ENCODE data around the gene MMP25. TPM values are rescaled to one million over a fixed set of nuclear protein-coding genes. Genes with fewer than 3 reads are reported as not detected.

Gene MMP25
- total and polyA plus RNA-seq, 2 donors (not counting 1 experiment from before 2014, with no cell fraction given) = 0.12 to 0.22 TPM

DNA sequence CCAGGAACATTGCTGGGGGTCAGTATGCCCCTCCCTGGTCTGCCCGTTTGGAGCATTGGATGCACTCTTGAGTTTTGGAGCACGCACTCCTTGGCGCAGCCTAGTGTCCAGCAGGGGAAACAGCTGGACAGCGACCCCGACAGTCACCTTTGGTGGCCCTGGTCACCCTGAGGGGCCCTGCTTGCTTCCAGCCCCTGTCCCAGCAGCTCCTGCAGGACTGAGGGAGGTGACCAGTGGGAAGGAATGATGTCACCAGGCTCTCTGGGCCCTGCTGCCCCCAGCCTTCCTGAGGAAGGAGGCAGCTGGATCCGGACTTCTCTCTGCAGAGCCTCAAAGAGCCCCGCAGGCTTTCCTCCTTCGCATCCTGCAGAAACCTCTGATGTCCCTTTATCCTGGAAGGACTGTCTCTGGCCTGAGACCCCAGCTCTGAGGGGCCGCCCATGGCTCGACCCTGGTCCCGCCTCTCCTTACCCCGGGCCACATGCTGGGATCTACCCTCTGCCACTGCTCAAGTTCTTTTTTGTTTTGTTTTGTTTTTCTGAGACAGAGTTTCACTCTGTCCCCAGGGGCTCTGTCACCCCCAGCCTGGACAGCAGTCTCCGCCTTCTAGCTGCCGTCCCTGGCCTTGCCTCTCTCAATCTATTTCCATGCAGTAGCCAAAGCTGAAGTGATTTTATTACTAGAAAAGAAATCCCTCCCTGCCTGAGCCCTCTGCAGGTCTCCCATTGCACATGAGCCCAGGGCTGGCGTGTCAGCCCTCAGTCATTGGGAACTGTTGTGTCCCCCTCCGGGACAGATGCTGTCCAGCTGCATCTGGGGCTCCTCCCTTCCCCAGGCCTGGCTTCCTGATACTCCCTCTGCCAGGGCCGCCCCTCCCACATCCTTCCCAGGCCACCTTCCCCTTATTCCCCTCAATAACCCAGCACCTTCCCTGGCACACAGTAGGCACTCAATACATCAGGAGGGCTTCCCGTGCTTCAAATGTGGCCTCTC is 41.2 kb downstream of the MMP25 start:
- intact Hi-C loops (cut with micrococcal nuclease) = no loop called here
- Histone ChIP-seq H3K27ac (ENCODE audit: low read length in 2 of 2) (no peak overlapping the region), H3K27me3 (replicated peaks in 1 of 4; ENCODE audit: control extremely low read depth in 1 of 4, control insufficient read depth in 3 of 4, insufficient read depth in 4 of 4, low read length in 3 of 4) (peaks cover 0 to 8% (median 3%) of the 10 kb centered on the region in 4 experiments), H3K79me2 (ENCODE audit: control insufficient read depth, insufficient read depth, low read length) (no peaks in the 10 kb centered on the region), H3K4me3 (ENCODE audit: control extremely low read depth in 1 of 5, extremely low read depth in 1 of 5, insufficient read depth in 1 of 5, low read depth in 2 of 5, low read length in 4 of 5) (no peak overlapping the region), H3K36me3 (replicated peaks in 1 of 2; ENCODE audit: control extremely low read depth in 1 of 2, control insufficient read depth in 1 of 2, extremely low read depth in 1 of 2, insufficient read depth in 2 of 2, low read length in 1 of 2) (no peaks in the 10 kb centered on the region), H3K9ac (ENCODE audit: low read length) (no peak overlapping the region), H3K4me1 (ENCODE audit: control insufficient read depth in 2 of 2, insufficient read depth in 2 of 2, low read length in 2 of 2) (no peaks in the 10 kb centered on the region), H4K20me1 (ENCODE audit: control insufficient read depth, insufficient read depth, low read length, poor library complexity, severe bottlenecking) (no peaks in the 10 kb centered on the region), H3K4me2 (replicated peaks; ENCODE audit: low read depth, low read length, poor library complexity, severe bottlenecking) (no peak overlapping the region), H3K9me3 (ENCODE audit: control extremely low read depth in 1 of 3, control insufficient read depth in 2 of 3, insufficient read depth in 1 of 3, low read length in 2 of 3) (no peaks in the 10 kb centered on the region), H2AFZ (ENCODE audit: insufficient read depth, low read depth, low read length, poor library complexity, severe bottlenecking) (no peak overlapping the region)
- Mint-ChIP-seq H3K27ac (no peak overlapping the region), H3K9me3 (ENCODE audit: insufficient read depth) (no peaks in the 10 kb centered on the region), H3K4me3 (no peak overlapping the region), H3K27me3 (peaks cover 7% of the 10 kb centered on the region), H3K4me1 (peaks cover 4% of the 10 kb centered on the region)
- ChIA-PET CTCF (interaction anchor here (0.7 to 3.2 kb wide), 5 partner anchors 10 to 55 kb away, joined by 3 to 16 read pairs (median 3); no protein-coding TSS in a partner anchor), POLR2A (no interaction called here)
- TF ChIP-seq, protein P1, sequence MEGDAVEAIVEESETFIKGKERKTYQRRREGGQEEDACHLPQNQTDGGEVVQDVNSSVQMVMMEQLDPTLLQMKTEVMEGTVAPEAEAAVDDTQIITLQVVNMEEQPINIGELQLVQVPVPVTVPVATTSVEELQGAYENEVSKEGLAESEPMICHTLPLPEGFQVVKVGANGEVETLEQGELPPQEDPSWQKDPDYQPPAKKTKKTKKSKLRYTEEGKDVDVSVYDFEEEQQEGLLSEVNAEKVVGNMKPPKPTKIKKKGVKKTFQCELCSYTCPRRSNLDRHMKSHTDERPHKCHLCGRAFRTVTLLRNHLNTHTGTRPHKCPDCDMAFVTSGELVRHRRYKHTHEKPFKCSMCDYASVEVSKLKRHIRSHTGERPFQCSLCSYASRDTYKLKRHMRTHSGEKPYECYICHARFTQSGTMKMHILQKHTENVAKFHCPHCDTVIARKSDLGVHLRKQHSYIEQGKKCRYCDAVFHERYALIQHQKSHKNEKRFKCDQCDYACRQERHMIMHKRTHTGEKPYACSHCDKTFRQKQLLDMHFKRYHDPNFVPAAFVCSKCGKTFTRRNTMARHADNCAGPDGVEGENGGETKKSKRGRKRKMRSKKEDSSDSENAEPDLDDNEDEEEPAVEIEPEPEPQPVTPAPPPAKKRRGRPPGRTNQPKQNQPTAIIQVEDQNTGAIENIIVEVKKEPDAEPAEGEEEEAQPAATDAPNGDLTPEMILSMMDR (IDR thresholded peaks at IDR 0.05) = no peak
- no peak for TF ChIP-seq EZH2 (IDR thresholded peaks at IDR 0.05; ENCODE audit: borderline replicate concordance, insufficient read depth, low read depth, low read length, poor library complexity, severe bottlenecking)
- 50% methylated on average over 17 of the region's 18 CpGs for WGBS (ENCODE audit: insufficient coverage)
- no peak for ATAC-seq (ENCODE audit: low read depth)
- DNase-seq = no peak

DNA sequence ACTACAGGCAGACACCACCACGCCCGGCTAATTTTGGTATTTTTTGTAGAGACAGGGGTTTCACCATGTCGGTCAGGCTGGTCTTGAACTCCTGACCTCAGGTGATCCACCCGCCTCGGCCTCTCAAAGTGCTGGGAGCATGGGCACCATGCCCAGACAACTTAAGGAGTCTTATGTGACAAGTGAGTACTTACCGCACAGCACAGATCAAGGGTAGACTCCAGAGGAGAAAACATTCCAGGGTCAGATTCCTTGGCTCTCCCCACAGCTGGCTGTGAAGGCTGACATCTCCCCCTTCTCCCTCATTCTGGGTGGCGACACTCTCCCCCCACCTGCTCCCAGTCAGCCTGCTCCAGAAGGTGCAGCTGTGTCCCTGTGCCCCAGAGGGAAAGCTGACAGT is 42.1 kb downstream of the MMP25 start:
- no peak for TF ChIP-seq EZH2 (IDR thresholded peaks at IDR 0.05; ENCODE audit: borderline replicate concordance, insufficient read depth, low read depth, low read length, poor library complexity, severe bottlenecking)
- TF ChIP-seq, protein P1 (IDR thresholded peaks at IDR 0.05) = no peak
- Mint-ChIP-seq H3K4me3 (no peak overlapping the region), H3K27ac (no peak overlapping the region), H3K27me3 (peaks cover 7% of the 10 kb centered on the region), H3K4me1 (peaks cover 4% of the 10 kb centered on the region), H3K9me3 (ENCODE audit: insufficient read depth) (no peaks in the 10 kb centered on the region)
- no peaks in the 10 kb centered on the region for H3K9me3 ChIP-seq (ENCODE audit: control extremely low read depth in 1 of 3, control insufficient read depth in 2 of 3, insufficient read depth in 1 of 3, low read length in 2 of 3)
- peaks cover 0 to 8% (median 3%) of the 10 kb centered on the region in 4 experiments for H3K27me3 ChIP-seq (replicated peaks in 1 of 4; ENCODE audit: control extremely low read depth in 1 of 4, control insufficient read depth in 3 of 4, insufficient read depth in 4 of 4, low read length in 3 of 4)
- H3K4me1 ChIP-seq (ENCODE audit: control insufficient read depth in 2 of 2, insufficient read depth in 2 of 2, low read length in 2 of 2) = no peaks in the 10 kb centered on the region
- no peaks in the 10 kb centered on the region for H3K36me3 ChIP-seq (replicated peaks in 1 of 2; ENCODE audit: control extremely low read depth in 1 of 2, control insufficient read depth in 1 of 2, extremely low read depth in 1 of 2, insufficient read depth in 2 of 2, low read length in 1 of 2)
- ChIA-PET CTCF (interaction anchor here (1.3 to 3.2 kb wide), 3 partner anchors 11 to 41 kb away, joined by 3 to 16 read pairs (median 3); no protein-coding TSS in a partner anchor), POLR2A (no interaction called here)
- no peaks in the 10 kb centered on the region for H4K20me1 ChIP-seq (ENCODE audit: control insufficient read depth, insufficient read depth, low read length, poor library complexity, severe bottlenecking)
- intact Hi-C loops (cut with micrococcal nuclease) = no loop called here
- no peak overlapping the region for H3K9ac ChIP-seq (ENCODE audit: low read length)
- no peak overlapping the region for H3K4me2 ChIP-seq (replicated peaks; ENCODE audit: low read depth, low read length, poor library complexity, severe bottlenecking)
- no peak for DNase-seq
- no peak overlapping the region for H2AFZ ChIP-seq (ENCODE audit: insufficient read depth, low read depth, low read length, poor library complexity, severe bottlenecking)
- 93% methylated on average over 5 of the region's 7 CpGs for WGBS (ENCODE audit: insufficient coverage)
- H3K4me3 ChIP-seq (ENCODE audit: control extremely low read depth in 1 of 5, extremely low read depth in 1 of 5, insufficient read depth in 1 of 5, low read depth in 2 of 5, low read length in 4 of 5) = no peak overlapping the region
- no peaks in the 10 kb centered on the region for H3K79me2 ChIP-seq (ENCODE audit: control insufficient read depth, insufficient read depth, low read length)
- H3K27ac ChIP-seq (ENCODE audit: low read length in 2 of 2) = no peak overlapping the region
- no peak for ATAC-seq (ENCODE audit: low read depth)
